ENCODE results near the gene MYMX. TPM values are rescaled to one million over a fixed set of nuclear protein-coding genes. Genes with fewer than 3 reads are reported as not detected.

The MYMX gene
- total RNA-seq, 2 experiments from 2014 or later, result not detected

GRCh38 chr6:44257753-44258324, 41.1 kb downstream of the MYMX start:
- H3K27ac Mint-ChIP-seq, result peak overlapping the region; percentile 85
- POLR2A ChIA-PET, result interaction anchor here (1.6 to 17.2 kb wide), 4 partner anchors 12 to 81 kb away, joined by 5 to 486 read pairs (median 7); partner anchors contain the start of gene HSP90AB1
- H3K4me1 Mint-ChIP-seq (ENCODE audit: low read depth), result peaks cover 69% of the 10 kb centered on the region
- CTCF ChIA-PET, result interaction anchor here (1.0 to 3.8 kb wide), 7 partner anchors 10 to 86 kb away, joined by 3 to 47 read pairs (median 9); partner anchors contain the start of gene HSP90AB1
- H3K4me3 Mint-ChIP-seq, result peak overlapping the region; percentile 71
- no peaks in the 10 kb centered on the region for H3K9me3 Mint-ChIP-seq
- peaks cover 37% of the 10 kb centered on the region for H3K36me3 Mint-ChIP-seq (ENCODE audit: low read depth)
- ATAC-seq, result peak; percentile 3
- no peaks in the 10 kb centered on the region for H3K27me3 Mint-ChIP-seq
- DNase-seq, result no peak
- TF ChIP-seq CTCF (IDR thresholded peaks at IDR 0.05), result no peak
- intact Hi-C loops (cut with micrococcal nuclease), result no loop called here

- ChIA-PET CTCF (interaction anchor here (1.0 to 3.8 kb wide), 2 partner anchors 13 to 86 kb away, joined by 4 to 47 read pairs; partner anchors contain the start of gene HSP90AB1), POLR2A (interaction anchor here (1.6 to 17.2 kb wide), 2 partner anchors 13 to 82 kb away, joined by 5 to 486 read pairs; partner anchors contain the start of gene HSP90AB1)
- Mint-ChIP-seq H3K27me3 (no peaks in the 10 kb centered on the region), H3K27ac (peak overlapping the region; percentile 85), H3K36me3 (ENCODE audit: low read depth) (peaks cover 37% of the 10 kb centered on the region), H3K4me1 (ENCODE audit: low read depth) (peaks cover 70% of the 10 kb centered on the region), H3K4me3 (peak overlapping the region; percentile 71), H3K9me3 (no peaks in the 10 kb centered on the region)
- no peak for DNase-seq
- intact Hi-C loops (cut with micrococcal nuclease), result no loop called here
- TF ChIP-seq CTCF (IDR thresholded peaks at IDR 0.05), result no peak
- ATAC-seq, result no peak
Measured at GRCh38 chr6:44258325-44258863, 41.7 kb downstream of the MYMX start.

- no peak for TF ChIP-seq CTCF (IDR thresholded peaks at IDR 0.05)
- Mint-ChIP-seq H3K9me3 (no peaks in the 10 kb centered on the region), H3K4me1 (ENCODE audit: low read depth) (peaks cover 67% of the 10 kb centered on the region)
Measured at GRCh38 chr6:44258921-44259320, 42.2 kb downstream of the MYMX start.

GRCh38 chr6:44260011-44260410, 43.3 kb downstream of the MYMX start:
- Mint-ChIP-seq H3K36me3 (ENCODE audit: low read depth) (peaks cover 44% of the 10 kb centered on the region), H3K4me1 (ENCODE audit: low read depth) (peaks cover 58% of the 10 kb centered on the region), H3K27ac (no peak overlapping the region), H3K27me3 (no peaks in the 10 kb centered on the region), H3K9me3 (no peaks in the 10 kb centered on the region), H3K4me3 (no peak overlapping the region)
- CTCF ChIA-PET, result no interaction called here
- no peak for TF ChIP-seq CTCF (IDR thresholded peaks at IDR 0.05)
- intact Hi-C loops (cut with micrococcal nuclease), result no loop called here
- POLR2A ChIA-PET, result interaction anchor here (17.2 kb wide), 1 partner anchor 15 kb away, joined by 486 read pairs; the partner anchor contains the start of gene HSP90AB1
- ATAC-seq (no peak), DNase-seq (no peak)

More at GRCh38 chr6:44258921-44259320, 42.2 kb downstream of the MYMX start:
- no peak overlapping the region for H3K4me3 Mint-ChIP-seq
- intact Hi-C loops (cut with micrococcal nuclease), result no loop called here
- POLR2A ChIA-PET, result interaction anchor here (17.2 kb wide), 1 partner anchor 14 kb away, joined by 486 read pairs; the partner anchor contains the start of gene HSP90AB1
- H3K27me3 Mint-ChIP-seq, result no peaks in the 10 kb centered on the region
- ATAC-seq, result no peak
- no peak for DNase-seq
- peak overlapping the region; percentile 85 for H3K27ac Mint-ChIP-seq
- CTCF ChIA-PET, result interaction anchor here (1.0 to 3.8 kb wide), 2 partner anchors 13 to 86 kb away, joined by 4 to 47 read pairs; partner anchors contain the start of gene HSP90AB1
- H3K36me3 Mint-ChIP-seq (ENCODE audit: low read depth), result peaks cover 37% of the 10 kb centered on the region
